VCaP (cell line): Measurements from ENCODE around the gene NR0B2.
A peak's percentile ranks its signal among the peaks of the same experiment; 100 is the strongest.

Experiments used
- H3K27ac ChIP-seq: fragments of 450-650 bp; 2 replicates; pipeline ENCODE4 v1.5.1; 2017
- CTCF ChIP-seq: fragments of 450-650 bp; conservative IDR thresholded peaks from 2 replicates; pipeline ENCODE4 v1.5.1; 2017; ENCODE audit warnings: mild to moderate bottlenecking, moderate library complexity

Gene NR0B2

GRCh38 chr1:26864610-26865480 is 48.9 kb downstream of the NR0B2 start:
- TF ChIP-seq CTCF: no peak; the same call in 1 of the 2 replicates
- H3K27ac ChIP-seq: peak overlapping the region; percentile 97

- H3K27ac ChIP-seq: peak overlapping the region; percentile 97
- no peak for TF ChIP-seq CTCF
Observed at GRCh38 chr1:26863685-26864077, 50.1 kb downstream of the NR0B2 start.

GRCh38 chr1:26862781-26863684 is 50.7 kb downstream of the NR0B2 start, which contains the start of gene SFN:
Gene SFN (plus strand): TSS chr1:26863149. CDS start chr1:26863213, 64 bp downstream.
- H3K27ac ChIP-seq: peak within 1 kb of the TSS; percentile 97
- peak; percentile 26; the same call in 1 of the 2 replicates for TF ChIP-seq CTCF

GRCh38 chr1:26861889-26862378 is 51.8 kb downstream of the NR0B2 start:
- H3K27ac ChIP-seq: no peak overlapping the region
- TF ChIP-seq CTCF: no peak
